AG04449 (cell line): ENCODE results near the gene ITIH1.

ENCODE experiments used
- CTCF ChIA-PET: fragments of 350-600 bp; formaldehyde crosslinking; extraction: SDS; loops from one replicate; lab custom pipeline; 2021; ENCODE audit warnings: antibody characterized with exemption; lab: Yijun Ruan, JAX
- POLR2A ChIA-PET: fragments of 400-600, 350-600 bp; formaldehyde crosslinking; extraction: SDS; loops from one replicate; lab custom pipeline; 2020; ENCODE audit warnings: antibody characterized with exemption, inconsistent platforms; lab: Yijun Ruan, JAX
- DNase-seq: peaks from one replicate; pipeline ENCODE4 v3.0.0-alpha.2; 2010; ENCODE audit warnings: low read depth, low spot score
- H3K4me3 ChIP-seq: 2 replicates; pipeline ENCODE4 v1.5.1; 2011; ENCODE audit warnings: low read depth, mild to moderate bottlenecking, control low read depth, low read length
- TF ChIP-seq, protein P1 (sequence below): IDR thresholded peaks from one replicate; pipeline ENCODE4 v1.5.1; 2011; ENCODE audit warnings: mild to moderate bottlenecking, moderate library complexity, low read length, control low read depth, inconsistent platforms; ENCODE audit not compliant: insufficient read depth; ENCODE audit errors: missing control alignments

Gene ITIH1

DNA sequence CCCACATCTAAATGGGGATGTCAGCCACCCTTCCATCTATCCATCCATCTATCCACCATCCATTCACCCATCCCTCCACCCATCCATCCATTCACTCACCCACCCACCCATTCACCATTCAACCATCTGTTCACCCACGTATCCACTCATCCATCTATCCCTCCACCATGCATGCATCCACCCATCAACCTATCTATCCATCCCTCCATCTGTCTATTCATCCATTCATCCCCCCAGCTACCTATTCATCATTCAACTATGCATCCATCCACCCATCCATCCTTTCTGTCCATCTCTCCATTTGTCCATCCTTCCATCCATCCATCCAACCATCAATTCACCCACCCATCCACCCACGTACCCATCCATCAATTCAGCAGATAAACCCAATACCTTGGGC lies 31.8 kb downstream of the ITIH1 start:
- ChIA-PET CTCF (interaction anchor here (1.3 kb wide), 1 partner anchor 10 kb away, joined by 3 read pairs; no protein-coding TSS in a partner anchor), POLR2A (no interaction called here)
- no peak for DNase-seq
- TF ChIP-seq, protein P1, sequence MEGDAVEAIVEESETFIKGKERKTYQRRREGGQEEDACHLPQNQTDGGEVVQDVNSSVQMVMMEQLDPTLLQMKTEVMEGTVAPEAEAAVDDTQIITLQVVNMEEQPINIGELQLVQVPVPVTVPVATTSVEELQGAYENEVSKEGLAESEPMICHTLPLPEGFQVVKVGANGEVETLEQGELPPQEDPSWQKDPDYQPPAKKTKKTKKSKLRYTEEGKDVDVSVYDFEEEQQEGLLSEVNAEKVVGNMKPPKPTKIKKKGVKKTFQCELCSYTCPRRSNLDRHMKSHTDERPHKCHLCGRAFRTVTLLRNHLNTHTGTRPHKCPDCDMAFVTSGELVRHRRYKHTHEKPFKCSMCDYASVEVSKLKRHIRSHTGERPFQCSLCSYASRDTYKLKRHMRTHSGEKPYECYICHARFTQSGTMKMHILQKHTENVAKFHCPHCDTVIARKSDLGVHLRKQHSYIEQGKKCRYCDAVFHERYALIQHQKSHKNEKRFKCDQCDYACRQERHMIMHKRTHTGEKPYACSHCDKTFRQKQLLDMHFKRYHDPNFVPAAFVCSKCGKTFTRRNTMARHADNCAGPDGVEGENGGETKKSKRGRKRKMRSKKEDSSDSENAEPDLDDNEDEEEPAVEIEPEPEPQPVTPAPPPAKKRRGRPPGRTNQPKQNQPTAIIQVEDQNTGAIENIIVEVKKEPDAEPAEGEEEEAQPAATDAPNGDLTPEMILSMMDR: no peak
- no peak overlapping the region for H3K4me3 ChIP-seq

- TF ChIP-seq, protein P1: no peak
- DNase-seq: no peak
- H3K4me3 ChIP-seq: no peak overlapping the region
- ChIA-PET CTCF (no interaction called here), POLR2A (no interaction called here)
Measured at GRCh38 chr3:52809662-52810377, 32.4 kb downstream of the ITIH1 start.

- TF ChIP-seq, protein P1: no peak
- POLR2A ChIA-PET: no interaction called here
- CTCF ChIA-PET: no interaction called here
Measured at GRCh38 chr3:52810923-52811322, 33.5 kb downstream of the ITIH1 start.

DNA sequence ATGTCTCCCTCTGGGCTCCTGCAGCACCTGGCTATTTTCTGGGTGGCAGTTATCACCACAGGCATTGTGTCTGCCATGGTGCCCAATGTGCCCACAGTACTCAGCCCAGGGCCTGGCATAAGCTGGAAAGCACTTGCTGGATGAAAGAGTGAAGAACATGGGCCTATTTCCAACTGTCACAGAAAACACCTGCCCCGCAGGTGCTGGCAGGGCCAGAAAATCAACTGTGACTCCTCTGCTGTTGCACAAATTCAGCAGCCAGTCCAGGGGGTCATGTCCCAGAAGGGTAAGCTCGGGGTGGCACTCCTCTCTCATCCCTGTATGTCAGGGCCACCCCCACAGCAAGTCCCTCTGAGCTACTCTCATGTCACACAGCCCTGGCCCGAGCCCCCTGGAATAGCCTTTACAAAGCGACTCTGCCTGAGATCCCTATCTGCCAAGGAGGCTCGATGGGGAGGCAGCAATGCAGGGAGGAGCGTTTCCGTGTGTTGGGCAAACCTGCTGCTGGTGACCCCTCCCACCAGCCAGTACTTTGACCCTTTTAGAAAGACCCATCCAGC lies 34.1 kb downstream of the ITIH1 start:
- ChIA-PET POLR2A (no interaction called here), CTCF (interaction anchor here (0.9 to 2.3 kb wide), 2 partner anchors 10 to 18 kb away, joined by 3 to 10 read pairs; no protein-coding TSS in a partner anchor)
- TF ChIP-seq, protein P1: no peak
- H3K4me3 ChIP-seq: no peak overlapping the region
- no peak for DNase-seq

More at GRCh38 chr3:52810923-52811322, 33.5 kb downstream of the ITIH1 start:
- DNase-seq: no peak
- H3K4me3 ChIP-seq: no peak overlapping the region

DNA sequence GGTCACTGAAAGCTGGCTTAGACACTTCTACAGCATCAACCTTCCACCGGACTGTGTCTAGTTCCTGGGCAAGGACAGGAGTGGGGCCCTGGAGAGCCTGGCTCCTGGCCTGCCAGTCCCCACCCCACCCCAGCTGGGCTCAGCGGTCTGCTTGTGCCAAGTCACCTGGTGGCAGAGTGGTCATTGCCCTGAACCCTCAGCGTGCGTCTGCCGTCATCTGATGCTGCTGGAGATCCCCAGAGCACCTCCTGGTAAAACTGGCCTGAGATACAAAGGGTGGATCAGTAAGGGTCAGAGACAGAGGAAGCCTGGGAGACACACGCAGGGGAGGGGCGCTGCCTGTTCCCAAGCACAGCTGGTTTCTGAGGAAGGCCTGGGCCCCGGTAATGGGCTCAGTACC lies 36.4 kb downstream of the ITIH1 start:
- no peak for DNase-seq
- CTCF ChIA-PET: no interaction called here
- H3K4me3 ChIP-seq: no peak overlapping the region
- POLR2A ChIA-PET: no interaction called here
- TF ChIP-seq, protein P1: no peak

GRCh38 chr3:52816199-52816598 lies 38.8 kb downstream of the ITIH1 start:
- ChIA-PET CTCF (interaction anchor here (0.8 kb wide), 1 partner anchor 15 kb away, joined by 3 read pairs; no protein-coding TSS in a partner anchor), POLR2A (no interaction called here)
- no peak for DNase-seq
- no peak overlapping the region for H3K4me3 ChIP-seq
- TF ChIP-seq, protein P1: no peak
